GM18499 (cell line): Measurements from ENCODE around the gene PEMT.

Experiments used
- ATAC-seq: cut with Tn5 transposase; IDR thresholded peaks from one replicate; pipeline ENCODE4 v1.9.1; 2021; ENCODE audit warnings: moderate number of reproducible peaks; ENCODE audit not compliant: insufficient read depth, unreplicated experiment

Gene PEMT

DNA sequence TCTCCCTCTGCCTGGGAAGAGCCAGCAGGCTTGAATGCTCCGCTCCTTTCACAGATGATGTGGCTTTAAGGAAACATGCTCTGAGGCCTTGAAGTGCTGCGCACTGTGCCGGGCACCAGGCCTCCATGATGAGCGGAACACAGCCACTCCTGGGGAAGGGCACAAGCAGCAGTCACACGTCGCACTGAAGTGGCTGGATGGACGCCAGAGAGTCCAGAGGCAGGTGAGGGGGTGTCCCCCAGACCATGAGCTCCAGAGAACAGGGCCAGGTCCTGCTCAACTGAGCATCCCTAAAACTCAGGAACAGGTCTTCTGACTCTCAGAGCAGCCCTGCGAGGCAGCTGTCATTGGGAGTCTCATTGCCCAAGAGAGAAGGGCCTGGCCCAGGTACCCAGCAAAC, 35.6 kb downstream of the PEMT start:
- ATAC-seq: no peak

GRCh38 chr17:17555151-17555550, 36.4 kb downstream of the PEMT start:
- ATAC-seq: no peak

DNA sequence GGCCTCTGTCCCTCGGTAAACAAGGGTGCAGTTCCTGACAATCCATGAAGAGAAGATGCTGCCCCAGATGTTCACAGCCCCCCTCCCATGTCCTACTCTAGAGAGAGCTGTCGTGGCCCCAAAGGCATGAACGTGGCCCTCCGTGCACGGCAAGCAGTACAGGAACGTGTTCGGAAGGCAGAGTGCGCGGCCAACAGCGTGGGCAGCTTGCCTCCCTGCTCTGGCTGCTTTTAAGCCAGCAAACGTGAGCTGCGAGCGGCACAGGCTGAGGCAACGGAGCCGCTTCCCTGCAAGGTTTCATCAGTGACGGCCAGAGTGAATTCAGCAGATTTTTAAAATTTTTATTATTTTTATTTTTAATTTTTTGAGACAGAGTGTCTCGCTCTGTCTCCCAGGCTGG, 37.2 kb downstream of the PEMT start:
- ATAC-seq: no peak

DNA sequence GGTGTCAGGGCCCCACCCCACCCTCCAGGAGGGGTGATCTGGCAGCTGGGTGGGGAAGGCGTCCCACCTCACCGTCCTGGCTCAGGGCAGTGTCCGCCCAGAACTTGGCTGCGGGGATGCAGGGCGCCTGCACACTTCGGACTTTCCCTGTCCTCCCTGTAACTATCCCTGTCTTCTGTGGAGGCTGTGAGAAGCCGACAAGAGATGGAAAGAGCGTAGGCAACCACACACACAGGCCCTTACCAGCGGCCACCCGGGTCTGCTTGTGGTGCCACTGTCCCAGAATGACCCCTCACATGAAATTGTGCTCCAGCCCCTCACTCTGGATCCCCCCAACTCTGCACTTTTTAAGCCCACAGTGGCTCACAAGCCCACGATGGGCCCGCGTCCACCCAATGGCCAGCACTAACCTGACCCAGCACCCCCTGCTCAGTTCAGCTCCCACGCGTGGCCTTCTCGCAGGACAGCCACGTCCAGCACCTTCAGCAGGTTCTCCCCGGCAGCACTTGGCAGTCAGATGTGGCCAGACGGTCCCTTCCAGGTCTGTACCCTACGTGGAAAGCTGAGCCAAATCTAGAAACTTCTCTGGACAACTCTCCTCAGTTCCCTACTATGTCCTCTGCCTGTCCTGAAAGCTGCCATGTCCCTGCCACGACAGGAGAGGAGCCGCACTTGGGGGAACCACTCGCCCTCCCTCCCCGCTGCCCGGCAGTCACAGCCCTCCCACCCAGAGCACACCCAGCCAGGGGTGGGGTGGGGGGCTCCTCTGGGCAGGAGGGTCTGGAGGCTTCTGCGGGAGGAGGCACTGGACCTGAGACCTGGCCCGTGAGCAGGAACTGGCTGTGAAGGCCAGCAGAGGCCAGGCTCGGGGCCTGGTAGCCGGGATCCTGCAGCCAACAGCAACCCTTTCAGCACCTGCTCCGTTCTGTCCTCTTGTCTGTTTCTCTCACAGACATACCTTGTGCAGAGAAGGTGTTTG, 38.0 kb downstream of the PEMT start:
- no peak for ATAC-seq

- no peak for ATAC-seq
These were observed 38.9 kb downstream of the PEMT start for GRCh38 chr17:17552351-17553216.

DNA sequence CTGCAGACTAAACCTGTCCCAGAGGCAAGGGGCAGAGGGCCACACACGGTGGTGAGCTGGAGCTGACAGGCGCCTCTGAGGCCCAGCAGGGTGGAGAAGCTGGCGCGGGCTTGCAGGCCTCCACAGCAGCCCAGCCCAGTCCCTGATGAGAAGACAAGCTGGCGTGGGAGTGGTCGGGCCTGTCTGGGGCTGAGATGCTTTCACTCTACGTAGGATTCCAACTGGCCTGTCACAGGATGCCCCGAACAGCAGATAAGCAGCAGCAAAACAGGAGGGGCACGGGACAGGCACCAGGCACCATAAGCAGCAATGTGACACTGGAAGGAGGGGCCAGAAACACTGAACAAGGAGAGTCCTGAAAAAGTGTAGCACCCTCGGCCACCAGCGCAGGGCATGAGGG, 40.1 kb downstream of the PEMT start:
- ATAC-seq: no peak

DNA sequence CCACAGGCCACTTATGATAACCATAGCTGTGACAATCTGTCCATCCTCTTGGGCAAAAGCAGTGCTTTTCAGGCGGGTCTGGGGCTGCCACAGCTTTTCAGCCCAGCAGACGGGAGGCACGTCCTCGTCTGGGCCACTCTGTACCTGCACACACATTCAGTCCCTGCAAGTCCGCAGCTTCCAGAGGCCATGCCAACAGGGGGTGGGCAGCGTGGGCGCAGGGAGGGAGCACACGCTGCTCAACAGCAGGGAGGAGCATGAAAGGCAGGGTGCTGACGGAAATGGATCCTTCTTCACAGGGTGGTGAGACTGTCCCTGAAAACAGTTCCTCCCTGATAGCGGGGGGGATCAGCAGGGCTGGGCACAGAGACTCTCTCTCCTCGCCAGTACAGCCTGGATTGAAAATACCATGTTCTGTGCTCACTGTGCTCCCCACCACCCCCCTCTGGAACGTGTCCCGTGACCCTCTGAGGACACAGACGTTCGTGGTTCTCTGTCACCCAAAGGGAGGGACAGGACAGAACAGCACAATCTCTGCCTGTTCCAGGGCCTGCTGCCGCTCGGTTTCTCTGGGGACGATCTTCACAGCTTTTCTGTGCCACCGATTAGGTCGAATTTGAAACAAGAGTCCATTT, 41.7 kb downstream of the PEMT start:
- no peak for ATAC-seq

- ATAC-seq: no peak
These were observed 43.5 kb downstream of the PEMT start for GRCh38 chr17:17548044-17548443.

DNA sequence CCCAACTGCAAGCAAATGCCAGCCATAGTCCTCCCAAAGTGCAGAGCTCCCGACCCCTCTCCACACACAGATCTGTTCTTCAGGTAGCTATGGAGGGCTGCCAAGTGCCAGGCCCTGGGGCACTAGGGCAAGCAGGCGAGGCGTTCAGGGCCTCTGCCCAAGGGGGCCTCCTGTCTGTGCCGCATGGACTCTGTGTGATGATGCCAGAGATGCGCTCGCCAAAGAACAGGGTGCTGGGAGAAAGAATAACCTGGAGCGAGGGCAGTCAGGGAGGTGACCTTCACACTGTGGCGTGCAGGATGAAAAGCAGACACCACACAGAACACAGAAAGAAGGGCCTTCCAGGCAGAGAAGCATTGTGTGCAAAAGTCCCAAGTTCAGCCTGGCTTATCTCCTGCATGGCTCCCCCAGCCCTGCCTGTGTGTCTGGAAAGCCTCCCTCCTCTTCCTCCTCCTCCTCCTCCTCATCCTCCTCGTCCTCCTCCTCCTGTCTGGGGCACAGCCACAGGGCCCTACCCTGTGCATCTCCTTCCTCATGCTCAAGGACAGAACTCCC, 44.2 kb downstream of the PEMT start:
- no peak for ATAC-seq

DNA sequence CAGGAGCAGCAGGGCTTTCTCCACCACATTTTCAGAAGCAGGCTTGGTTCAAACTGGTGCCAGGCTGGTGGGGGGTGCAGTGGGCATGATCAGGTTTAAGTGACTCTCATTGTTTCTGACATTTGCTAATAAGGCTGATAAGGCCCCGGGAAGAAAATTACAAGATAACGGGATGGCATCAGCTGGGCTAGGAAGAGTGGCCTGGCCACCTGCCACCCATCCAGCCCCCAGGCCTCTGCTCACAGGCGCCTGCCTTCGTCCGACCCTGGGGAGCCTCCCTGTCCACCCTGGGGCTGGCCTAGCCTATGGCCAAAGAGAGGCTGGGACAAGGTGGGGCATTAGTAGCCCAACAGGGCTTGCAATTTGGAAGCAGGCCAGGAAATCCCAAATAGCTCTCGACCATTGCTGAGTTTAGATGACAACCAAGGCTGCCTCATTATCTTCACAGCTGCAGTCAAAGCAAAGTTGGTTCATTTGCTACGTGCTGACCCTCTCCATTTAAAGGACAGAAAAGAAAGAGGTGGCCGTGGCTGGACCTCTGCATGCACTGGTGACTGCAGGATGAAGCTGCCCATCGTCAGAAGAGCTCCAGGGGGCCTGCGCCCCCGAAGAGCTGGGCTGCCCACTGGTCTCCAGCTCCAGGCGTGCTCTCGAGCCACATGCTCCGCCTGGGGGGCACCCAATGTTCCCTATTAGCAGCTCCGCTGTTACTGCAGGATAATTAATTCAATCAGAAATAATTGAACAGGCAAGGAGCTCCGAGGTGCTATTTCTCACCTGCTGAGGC, 44.9 kb downstream of the PEMT start:
- no peak for ATAC-seq

GRCh38 chr17:17545984-17546383, 45.5 kb downstream of the PEMT start:
- no peak for ATAC-seq

GRCh38 chr17:17545031-17545820, 46.3 kb downstream of the PEMT start:
- no peak for ATAC-seq

DNA sequence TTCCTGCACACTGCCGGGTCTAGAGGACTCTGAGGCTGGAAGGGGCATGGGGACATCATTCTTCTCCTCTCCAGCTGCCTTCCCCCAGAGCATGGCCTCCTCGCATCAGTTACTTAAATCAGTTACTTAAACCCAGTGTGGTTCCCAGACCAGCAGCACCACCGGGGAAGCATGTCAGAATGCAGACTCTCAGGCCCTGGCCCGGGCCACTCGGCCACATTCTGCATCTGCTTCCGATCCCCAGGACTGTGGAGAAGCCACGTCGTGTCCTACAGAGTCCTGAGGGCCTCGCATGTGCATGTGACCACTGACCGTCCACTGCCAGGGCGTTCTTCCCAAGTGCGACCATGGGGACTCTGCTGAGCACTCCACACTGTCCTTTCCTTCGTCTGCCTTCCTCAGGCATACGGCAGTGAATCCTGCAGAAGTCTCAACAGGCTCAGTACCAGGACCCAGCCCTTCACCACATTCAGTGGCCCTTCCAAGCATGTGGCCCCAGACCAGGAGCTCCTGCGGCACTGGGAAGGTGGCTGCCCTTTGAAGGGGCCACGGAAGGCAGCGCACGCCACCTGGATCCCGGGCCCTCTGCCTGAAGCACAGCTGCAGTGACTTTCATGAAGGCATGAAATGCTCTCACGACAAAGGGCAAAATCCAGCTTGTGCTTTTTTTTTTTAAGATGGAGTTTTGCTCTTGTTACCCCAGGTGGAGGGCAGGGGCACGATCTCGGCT, 48.4 kb downstream of the PEMT start:
- ATAC-seq: no peak

- ATAC-seq: no peak
These were observed 49.9 kb downstream of the PEMT start for GRCh38 chr17:17541640-17542001.

GRCh38 chr17:17540935-17541639, 50.4 kb downstream of the PEMT start:
- no peak for ATAC-seq

DNA sequence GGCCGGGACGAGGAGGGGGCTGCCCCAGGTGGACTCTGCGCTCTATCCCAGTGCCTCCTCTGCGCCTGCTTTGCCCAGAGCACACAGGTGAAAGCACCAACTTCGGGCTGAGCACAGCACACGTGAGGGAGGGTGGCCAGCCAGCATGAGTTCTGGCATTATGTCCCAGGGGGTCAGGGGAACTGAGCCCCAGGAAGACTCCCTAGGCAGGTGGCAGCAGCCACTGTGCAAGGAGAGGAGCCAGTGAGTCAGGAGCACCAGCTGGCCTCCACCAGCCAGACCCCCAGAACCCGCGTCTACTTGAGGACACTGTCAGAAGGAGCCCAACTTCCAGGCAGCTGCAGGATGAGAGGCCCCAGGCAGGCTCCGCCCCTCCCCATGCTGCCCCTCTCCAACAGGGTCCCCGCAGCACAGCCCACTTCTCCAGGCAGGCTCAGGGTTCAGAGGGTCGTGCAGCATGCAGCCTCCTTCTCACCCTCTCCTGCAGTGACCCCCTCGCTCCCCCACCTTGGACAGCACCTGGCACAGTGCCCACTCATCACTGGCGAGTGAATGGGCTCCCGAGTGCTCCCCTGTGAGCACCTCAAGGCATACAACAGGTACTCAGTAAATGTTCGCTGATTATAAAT, 51.1 kb downstream of the PEMT start:
- ATAC-seq: no peak

DNA sequence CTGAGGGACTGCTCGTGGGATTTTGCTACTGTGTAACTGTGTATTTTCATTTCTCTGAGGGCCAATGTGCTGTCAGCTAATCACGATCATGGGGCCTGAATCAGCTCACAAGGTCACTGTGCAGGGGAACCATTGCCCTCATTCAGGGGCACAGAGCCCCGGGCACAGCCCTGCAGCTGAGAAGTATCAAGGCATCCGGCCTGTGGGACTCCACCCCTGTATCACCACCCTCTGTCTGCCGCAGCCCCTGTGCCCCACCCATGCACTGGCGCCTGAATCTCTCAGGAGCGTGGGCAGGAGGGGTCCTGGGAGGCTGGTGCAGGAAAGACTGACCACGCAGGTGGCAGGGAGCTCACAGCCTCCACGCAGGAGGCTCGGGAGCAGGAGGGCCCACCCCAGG, 51.9 kb downstream of the PEMT start:
- no peak for ATAC-seq
